HEK293T (cell line): Measurements from ENCODE around the gene ZNF532.

ENCODE experiments used
- ARNT ChIP-seq: fragments of 450-650 bp; IDR thresholded peaks from 2 replicates; pipeline ENCODE4 v1.6.1; 2017; ENCODE audit warnings: mild to moderate bottlenecking
- BHLHE40 ChIP-seq: fragments of 450-650 bp; IDR thresholded peaks from 2 replicates; pipeline ENCODE4 v1.6.1; 2016; ENCODE audit warnings: mild to moderate bottlenecking, moderate library complexity, borderline replicate concordance
- CTBP1 ChIP-seq: fragments of 450-650 bp; IDR thresholded peaks from 2 replicates; pipeline ENCODE4 v1.6.1; 2016; ENCODE audit warnings: borderline replicate concordance
- ELF4 ChIP-seq: fragments of 450-650 bp; IDR thresholded peaks from 2 replicates; pipeline ENCODE4 v1.6.1; 2017; ENCODE audit warnings: antibody characterized with exemption
- FOXA1 ChIP-seq: fragments of 450-650 bp; IDR thresholded peaks from 2 replicates; pipeline ENCODE4 v1.6.1; 2016; ENCODE audit warnings: mild to moderate bottlenecking
- FOXK2 ChIP-seq: fragments of 450-650 bp; IDR thresholded peaks from 2 replicates; pipeline ENCODE4 v1.6.1; 2016; ENCODE audit warnings: mild to moderate bottlenecking
- FOXM1 ChIP-seq: fragments of 450-650 bp; IDR thresholded peaks from 2 replicates; pipeline ENCODE4 v1.6.1; 2017; ENCODE audit warnings: mild to moderate bottlenecking, borderline replicate concordance
- LEF1 ChIP-seq: fragments of 450-650 bp; IDR thresholded peaks from 2 replicates; pipeline ENCODE4 v1.6.1; 2017; ENCODE audit warnings: mild to moderate bottlenecking, borderline replicate concordance
- NFRKB ChIP-seq: fragments of 450-650 bp; IDR thresholded peaks from 2 replicates; pipeline ENCODE4 v1.6.1; 2016; ENCODE audit warnings: mild to moderate bottlenecking, moderate library complexity
- SP1 ChIP-seq: fragments of 450-650 bp; IDR thresholded peaks from 2 replicates; pipeline ENCODE4 v1.6.1; 2017
- SUZ12 ChIP-seq: fragments of 450-650 bp; IDR thresholded peaks from 2 replicates; pipeline ENCODE4 v1.6.1; 2016; ENCODE audit warnings: mild to moderate bottlenecking
- TARDBP ChIP-seq: fragments of 450-650 bp; IDR thresholded peaks from 2 replicates; pipeline ENCODE4 v1.6.1; 2016
- ZNF384 ChIP-seq: fragments of 450-650 bp; IDR thresholded peaks from 2 replicates; pipeline ENCODE4 v1.6.1; 2016
- TF ChIP-seq, protein P1 (sequence below): fragments of 450-650 bp; IDR thresholded peaks from 2 replicates; pipeline ENCODE4 v1.6.1; 2016

GRCh38 chr18:58977801-58978200 is 113.1 kb downstream of the ZNF532 start:
- TF ChIP-seq ARNT (no peak), ELF4 (no peak), LEF1 (no peak), CTBP1 (no peak), SP1 (no peak), SUZ12 (no peak), FOXA1 (no peak), FOXM1 (no peak), TARDBP (no peak), NFRKB (no peak), BHLHE40 (no peak), FOXK2 (no peak), ZNF384 (no peak)
- TF ChIP-seq, protein P1, sequence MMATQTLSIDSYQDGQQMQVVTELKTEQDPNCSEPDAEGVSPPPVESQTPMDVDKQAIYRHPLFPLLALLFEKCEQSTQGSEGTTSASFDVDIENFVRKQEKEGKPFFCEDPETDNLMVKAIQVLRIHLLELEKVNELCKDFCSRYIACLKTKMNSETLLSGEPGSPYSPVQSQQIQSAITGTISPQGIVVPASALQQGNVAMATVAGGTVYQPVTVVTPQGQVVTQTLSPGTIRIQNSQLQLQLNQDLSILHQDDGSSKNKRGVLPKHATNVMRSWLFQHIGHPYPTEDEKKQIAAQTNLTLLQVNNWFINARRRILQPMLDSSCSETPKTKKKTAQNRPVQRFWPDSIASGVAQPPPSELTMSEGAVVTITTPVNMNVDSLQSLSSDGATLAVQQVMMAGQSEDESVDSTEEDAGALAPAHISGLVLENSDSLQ: no peak
